ENCODE measurements around the gene WWC2.

Gene WWC2

DNA sequence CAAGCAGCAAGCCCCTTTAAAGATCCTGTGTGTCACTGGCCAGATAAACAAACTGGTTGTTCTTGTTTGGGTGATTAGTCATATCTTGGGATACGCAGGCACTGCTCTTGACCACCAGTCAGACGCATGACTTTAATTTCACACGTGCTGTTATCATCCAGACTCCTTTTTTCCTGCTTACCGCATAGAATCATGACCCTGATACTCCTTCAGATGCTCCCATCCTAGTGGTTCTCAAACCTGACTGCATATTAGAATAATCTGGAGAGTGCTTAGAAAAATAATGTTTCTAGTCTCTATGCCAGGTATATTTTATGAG, 142.2 kb downstream of the WWC2 start:
- H3K4me3 ChIP-seq (ENCODE audit: low read depth, low read length) = no peak overlapping the region
- peak; percentile 88 for DNase-seq (ENCODE audit: low read depth)
- TF ChIP-seq, protein P1, sequence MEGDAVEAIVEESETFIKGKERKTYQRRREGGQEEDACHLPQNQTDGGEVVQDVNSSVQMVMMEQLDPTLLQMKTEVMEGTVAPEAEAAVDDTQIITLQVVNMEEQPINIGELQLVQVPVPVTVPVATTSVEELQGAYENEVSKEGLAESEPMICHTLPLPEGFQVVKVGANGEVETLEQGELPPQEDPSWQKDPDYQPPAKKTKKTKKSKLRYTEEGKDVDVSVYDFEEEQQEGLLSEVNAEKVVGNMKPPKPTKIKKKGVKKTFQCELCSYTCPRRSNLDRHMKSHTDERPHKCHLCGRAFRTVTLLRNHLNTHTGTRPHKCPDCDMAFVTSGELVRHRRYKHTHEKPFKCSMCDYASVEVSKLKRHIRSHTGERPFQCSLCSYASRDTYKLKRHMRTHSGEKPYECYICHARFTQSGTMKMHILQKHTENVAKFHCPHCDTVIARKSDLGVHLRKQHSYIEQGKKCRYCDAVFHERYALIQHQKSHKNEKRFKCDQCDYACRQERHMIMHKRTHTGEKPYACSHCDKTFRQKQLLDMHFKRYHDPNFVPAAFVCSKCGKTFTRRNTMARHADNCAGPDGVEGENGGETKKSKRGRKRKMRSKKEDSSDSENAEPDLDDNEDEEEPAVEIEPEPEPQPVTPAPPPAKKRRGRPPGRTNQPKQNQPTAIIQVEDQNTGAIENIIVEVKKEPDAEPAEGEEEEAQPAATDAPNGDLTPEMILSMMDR (conservative IDR thresholded peaks at IDR 0.05; ENCODE audit: low read depth, low read length) = no peak

DNA sequence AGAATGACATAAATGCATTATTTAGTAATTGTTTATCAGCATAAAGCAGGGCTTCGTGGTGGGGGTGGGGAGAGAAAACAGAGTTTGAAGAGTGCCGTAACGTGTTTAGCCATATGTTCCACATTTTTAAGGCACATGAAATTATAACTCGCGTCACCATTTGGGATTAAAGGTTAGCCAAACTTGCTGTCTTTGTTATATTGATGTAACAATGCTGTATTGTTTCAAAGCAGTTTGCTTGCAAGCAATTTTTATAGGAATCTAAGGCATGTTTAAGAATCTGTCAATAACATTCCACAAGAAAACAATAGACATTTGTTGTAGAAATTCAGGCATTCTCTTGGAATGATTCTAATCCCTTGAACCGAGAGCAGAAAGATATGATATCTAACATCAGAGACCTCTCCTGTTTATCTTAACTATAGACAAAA, 142.7 kb downstream of the WWC2 start:
- no peak for DNase-seq (ENCODE audit: low read depth)
- TF ChIP-seq, protein P1 (conservative IDR thresholded peaks at IDR 0.05; ENCODE audit: low read depth, low read length) = no peak

DNA sequence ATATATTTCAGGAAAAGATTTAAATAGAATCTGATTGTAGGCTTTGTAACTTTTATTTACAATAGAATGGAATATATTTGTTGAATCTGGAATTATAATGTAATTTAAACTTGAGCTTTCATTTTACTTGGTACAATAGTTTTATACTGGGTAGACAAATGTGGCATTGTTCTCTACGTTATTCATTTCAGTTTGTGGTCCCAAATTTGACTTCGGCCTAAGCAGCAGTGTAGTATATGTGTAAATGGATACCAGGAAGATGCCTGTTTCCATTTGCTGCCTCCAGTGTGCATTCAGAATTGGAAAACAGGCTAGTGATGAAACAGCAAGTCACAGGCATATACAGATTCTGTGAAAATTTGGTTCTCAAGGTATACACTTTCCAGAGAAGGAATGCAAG, 143.2 kb downstream of the WWC2 start:
- no peak for DNase-seq (ENCODE audit: low read depth)
- H3K4me3 ChIP-seq (ENCODE audit: low read depth, low read length) = no peak overlapping the region
- TF ChIP-seq, protein P1 (conservative IDR thresholded peaks at IDR 0.05; ENCODE audit: low read depth, low read length) = no peak

More for the DNA sequence above, 142.7 kb downstream of the WWC2 start:
- no peak overlapping the region for H3K4me3 ChIP-seq (ENCODE audit: low read depth, low read length)

DNA sequence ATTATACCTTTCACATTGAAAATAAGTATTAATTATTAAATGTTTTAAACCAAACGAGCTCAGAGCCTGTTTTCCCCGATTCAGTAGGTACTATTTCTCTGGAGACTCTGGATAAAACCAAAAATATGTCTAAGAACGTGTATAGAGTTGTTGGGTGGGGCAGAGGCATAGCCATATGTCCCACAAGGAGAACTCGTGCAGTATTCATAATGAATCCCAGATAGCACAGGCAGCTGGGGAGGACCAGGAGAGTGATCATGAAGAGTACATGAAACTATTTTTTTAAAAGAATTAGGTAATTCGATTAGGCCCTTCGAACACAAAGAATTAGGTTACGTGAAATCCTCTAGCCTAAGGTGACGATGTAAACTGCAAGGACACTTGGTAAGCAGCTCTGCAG, 145.0 kb downstream of the WWC2 start:
- TF ChIP-seq, protein P1 (conservative IDR thresholded peaks at IDR 0.05; ENCODE audit: low read depth, low read length) = no peak
- no peak overlapping the region for H3K4me3 ChIP-seq (ENCODE audit: low read depth, low read length)

DNA sequence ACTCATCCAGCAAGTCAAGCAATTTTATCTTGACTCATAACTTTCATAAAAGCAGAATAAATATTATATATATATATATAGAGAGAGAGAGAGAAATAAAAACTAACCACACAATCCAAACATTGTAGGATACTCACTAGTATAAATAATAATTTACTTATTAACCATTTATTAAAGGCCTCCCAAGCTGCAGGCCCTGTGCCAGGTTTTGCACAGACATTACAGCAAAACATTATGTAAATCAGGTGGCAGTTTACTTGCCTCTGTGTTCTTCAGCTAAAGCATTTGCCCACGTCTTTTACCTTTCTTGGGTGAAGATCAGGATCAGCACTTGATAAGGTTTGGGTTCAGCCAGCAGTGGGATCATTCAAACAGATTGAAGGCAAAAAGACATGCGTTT, 145.4 kb downstream of the WWC2 start:
- H3K4me3 ChIP-seq (ENCODE audit: low read depth, low read length) = no peak overlapping the region
- TF ChIP-seq, protein P1 (conservative IDR thresholded peaks at IDR 0.05; ENCODE audit: low read depth, low read length) = no peak
- no peak for DNase-seq (ENCODE audit: low read depth)

More for the DNA sequence above, 145.0 kb downstream of the WWC2 start:
- no peak for DNase-seq (ENCODE audit: low read depth)

DNA sequence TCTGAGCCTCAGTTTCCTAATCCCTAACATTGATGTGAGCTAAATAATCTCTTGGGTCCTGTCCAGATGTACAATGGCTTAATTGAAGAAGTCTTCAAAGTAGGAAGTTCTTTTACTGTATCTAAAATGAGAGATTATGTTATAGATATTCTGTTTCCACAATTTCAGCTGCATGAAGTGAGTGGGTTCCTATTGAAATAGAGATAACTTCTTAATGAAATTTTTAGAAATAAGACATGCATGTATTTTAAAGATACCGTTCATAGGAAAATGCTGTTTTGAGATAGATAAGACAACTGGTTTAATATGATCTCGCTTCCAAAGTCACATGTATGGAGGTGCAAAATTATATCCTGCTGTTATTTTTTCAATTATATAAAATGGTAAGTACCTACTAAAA, 149.1 kb downstream of the WWC2 start:
- DNase-seq (ENCODE audit: low read depth) = no peak

DNA sequence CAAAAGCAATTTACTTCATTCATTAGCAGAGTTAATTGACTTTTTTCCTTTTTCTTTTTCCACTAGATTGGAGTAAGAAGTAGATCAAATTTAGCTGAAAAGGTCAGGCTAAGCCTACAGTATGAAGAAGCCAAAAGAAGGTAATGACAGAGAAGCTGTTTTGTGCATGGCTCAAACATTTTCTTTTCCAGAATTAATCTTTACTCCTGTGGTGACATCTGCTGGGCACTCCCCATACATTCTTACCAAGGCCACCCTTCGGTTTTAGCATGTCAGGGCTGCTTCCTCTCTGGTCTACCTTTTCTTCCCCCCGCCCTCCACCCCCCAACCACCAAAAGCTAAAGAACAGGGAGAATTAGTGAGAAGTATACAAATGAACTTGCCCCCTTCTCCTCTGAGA, 150.8 kb downstream of the WWC2 start:
- TF ChIP-seq, protein P1 (conservative IDR thresholded peaks at IDR 0.05; ENCODE audit: low read depth, low read length) = peak; percentile 72
- peak; percentile 77 for DNase-seq (ENCODE audit: low read depth)
- H3K4me3 ChIP-seq (ENCODE audit: low read depth, low read length) = no peak overlapping the region

More for the DNA sequence above, 149.1 kb downstream of the WWC2 start:
- H3K4me3 ChIP-seq (ENCODE audit: low read depth, low read length) = no peak overlapping the region
- TF ChIP-seq, protein P1 (conservative IDR thresholded peaks at IDR 0.05; ENCODE audit: low read depth, low read length) = no peak

Measured in choroid plexus epithelial cell (primary cell).